Mucosa of descending colon (tissue), 3 donors: ENCODE measurements around the gene DLK1. TPM values are rescaled to one million over a fixed set of nuclear protein-coding genes. Genes with fewer than 3 reads are reported as not detected.

Experiments
- ATAC-seq: fragments of 200-7000 bp; cut with Tn5 transposase; one replicate; pipeline ENCODE4 v1.9.1; 2020; ENCODE audit warnings: mild to moderate bottlenecking, moderate library complexity
- DNase-seq, 3 donors: peaks; one replicate each; pipeline ENCODE4 v3.0.0-alpha.2; 2020
- H3K36me3 ChIP-seq: fragments of 200-600 bp; one replicate; pipeline ENCODE4 v1.8.0; 2021; ENCODE audit warnings: low read depth, mild to moderate bottlenecking
- H3K4me1 ChIP-seq: fragments of 200-600 bp; one replicate; pipeline ENCODE4 v1.8.0; 2021; ENCODE audit warnings: low read depth, mild to moderate bottlenecking
- H3K4me3 ChIP-seq: fragments of 200-600 bp; one replicate; pipeline ENCODE4 v1.8.0; 2021; ENCODE audit warnings: mild to moderate bottlenecking
- H3K9me3 ChIP-seq: fragments of 200-600 bp; one replicate; pipeline ENCODE4 v1.8.0; 2021; ENCODE audit warnings: mild to moderate bottlenecking
- intact Hi-C, 2 donors: fragments of 100-400 bp; cut with DNase I in 1 of 2; cut with micrococcal nuclease in 1 of 2; formaldehyde crosslinking; loops; one replicate each; pipeline versions ENCODE4 v1.11.0 to v1.11.1; 2022; cut with DNase I, micrococcal nuclease
- total RNA-seq, 3 donors: library from RNA; stranded (reverse); fragmentation: NEBNext Ultra II Directional in 2 of 3; extraction: Animal tissue kit (Norgen Biotek cat#: 25700) in 2 of 3; gene quantifications; one replicate each; pipeline versions ENCODE4 v1.2.1 to v1.2.4, GENCODE V29; 2021 to 2023
- TF ChIP-seq, protein P1 (sequence below): fragments of 200-600 bp; IDR thresholded peaks from one replicate; pipeline ENCODE4 v1.8.0; 2022; ENCODE audit warnings: antibody characterized with exemption, mild to moderate bottlenecking
- donor health status: DM: no; HTN: no; CAD: no; lungs with moderate emphysema.
- donor health status: DM: no; HTN: no; CAD: no.
- donor health status: DM: no; HTN: yes; CAD: no.

The DLK1 gene
- total RNA-seq, 3 donors from 2014 or later, result 1.9 TPM; not detected in 2

DNA sequence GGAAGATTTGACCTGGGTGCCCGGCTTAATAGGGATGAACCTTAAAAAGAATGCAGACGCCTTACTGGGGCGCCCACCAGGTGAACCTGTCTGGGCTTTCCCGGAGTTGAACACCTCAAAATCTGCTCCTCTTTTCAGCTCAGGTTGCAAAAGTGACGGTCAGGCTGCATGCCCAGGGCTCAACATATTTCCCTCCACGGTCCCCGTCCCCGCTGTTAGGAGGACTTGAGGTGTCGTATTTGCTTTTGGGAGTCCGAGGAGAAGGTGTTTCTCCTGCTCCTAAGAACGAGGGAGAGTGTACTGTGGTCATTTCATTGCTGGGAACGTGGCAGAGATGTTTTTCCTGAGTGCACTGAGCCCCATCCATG is 1.2 kb downstream of the DLK1 start:
- TF ChIP-seq, protein P1, sequence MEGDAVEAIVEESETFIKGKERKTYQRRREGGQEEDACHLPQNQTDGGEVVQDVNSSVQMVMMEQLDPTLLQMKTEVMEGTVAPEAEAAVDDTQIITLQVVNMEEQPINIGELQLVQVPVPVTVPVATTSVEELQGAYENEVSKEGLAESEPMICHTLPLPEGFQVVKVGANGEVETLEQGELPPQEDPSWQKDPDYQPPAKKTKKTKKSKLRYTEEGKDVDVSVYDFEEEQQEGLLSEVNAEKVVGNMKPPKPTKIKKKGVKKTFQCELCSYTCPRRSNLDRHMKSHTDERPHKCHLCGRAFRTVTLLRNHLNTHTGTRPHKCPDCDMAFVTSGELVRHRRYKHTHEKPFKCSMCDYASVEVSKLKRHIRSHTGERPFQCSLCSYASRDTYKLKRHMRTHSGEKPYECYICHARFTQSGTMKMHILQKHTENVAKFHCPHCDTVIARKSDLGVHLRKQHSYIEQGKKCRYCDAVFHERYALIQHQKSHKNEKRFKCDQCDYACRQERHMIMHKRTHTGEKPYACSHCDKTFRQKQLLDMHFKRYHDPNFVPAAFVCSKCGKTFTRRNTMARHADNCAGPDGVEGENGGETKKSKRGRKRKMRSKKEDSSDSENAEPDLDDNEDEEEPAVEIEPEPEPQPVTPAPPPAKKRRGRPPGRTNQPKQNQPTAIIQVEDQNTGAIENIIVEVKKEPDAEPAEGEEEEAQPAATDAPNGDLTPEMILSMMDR, result no peak
- H3K36me3 ChIP-seq, result no peaks in the 10 kb centered on the region
- no peak for ATAC-seq
- no peak for DNase-seq
- H3K9me3 ChIP-seq, result no peaks in the 10 kb centered on the region
- H3K4me1 ChIP-seq, result no peaks in the 10 kb centered on the region
- intact Hi-C loops, result no loop called here
- no peak overlapping the region for H3K4me3 ChIP-seq

- no peaks in the 10 kb centered on the region for H3K4me1 ChIP-seq
- H3K4me3 ChIP-seq, result no peak overlapping the region
- DNase-seq (no peak), ATAC-seq (no peak)
- TF ChIP-seq, protein P1, result no peak
- H3K9me3 ChIP-seq, result no peaks in the 10 kb centered on the region
- H3K36me3 ChIP-seq, result no peaks in the 10 kb centered on the region
- intact Hi-C loops, result no loop called here
Observed at GRCh38 chr14:100728962-100729361, 2.3 kb downstream of the DLK1 start.

DNA sequence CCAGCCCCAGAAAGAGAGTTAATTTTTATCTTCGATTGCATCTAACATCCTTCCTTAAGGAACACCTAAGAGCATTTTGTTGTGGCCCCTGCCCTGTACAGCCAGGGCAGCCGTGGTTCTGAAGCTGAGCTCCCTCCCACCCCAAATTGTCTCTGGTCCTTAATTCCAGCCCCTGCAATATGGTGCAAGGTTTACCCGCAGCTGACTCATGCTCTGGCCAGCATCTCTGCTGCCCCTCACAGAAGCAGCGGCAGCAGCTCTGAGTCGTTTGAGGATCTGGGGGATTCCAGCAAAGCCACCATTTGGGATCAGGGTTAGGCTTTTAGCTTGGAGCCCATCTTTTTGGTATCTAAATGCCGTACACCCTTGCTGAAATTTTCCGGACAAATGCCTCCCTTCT is 3.3 kb downstream of the DLK1 start:
- no peak for DNase-seq
- intact Hi-C loops, result no loop called here
- TF ChIP-seq, protein P1, result no peak
- Histone ChIP-seq H3K9me3 (no peaks in the 10 kb centered on the region), H3K36me3 (no peaks in the 10 kb centered on the region), H3K4me1 (no peaks in the 10 kb centered on the region), H3K4me3 (no peak overlapping the region)
- no peak for ATAC-seq

DNA sequence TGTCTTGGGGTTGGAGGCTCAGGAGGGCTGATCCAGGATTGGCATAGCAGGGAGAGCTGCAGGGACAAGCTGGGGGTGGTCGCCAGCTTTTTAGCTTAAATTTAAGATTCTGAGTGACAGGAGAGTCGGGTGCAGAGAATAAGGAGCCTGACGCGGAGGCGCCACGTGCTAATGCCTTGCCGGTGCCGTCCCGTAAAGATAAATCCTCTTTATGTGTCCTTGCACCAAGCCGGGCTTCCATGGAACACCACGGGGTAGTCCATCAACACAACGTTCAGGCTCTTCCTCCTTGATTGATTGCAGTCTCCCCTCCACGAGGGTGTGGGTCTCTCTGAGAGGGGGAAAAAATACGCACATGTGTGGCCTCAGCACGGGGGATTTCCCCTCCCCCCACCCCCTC is 3.9 kb downstream of the DLK1 start:
- H3K36me3 ChIP-seq, result no peaks in the 10 kb centered on the region
- H3K4me3 ChIP-seq, result no peak overlapping the region
- no peaks in the 10 kb centered on the region for H3K9me3 ChIP-seq
- intact Hi-C loops, result no loop called here
- ATAC-seq (no peak), DNase-seq (no peak)
- TF ChIP-seq, protein P1, result no peak
- no peaks in the 10 kb centered on the region for H3K4me1 ChIP-seq

- H3K9me3 ChIP-seq, result no peaks in the 10 kb centered on the region
- H3K4me3 ChIP-seq, result no peak overlapping the region
- no peaks in the 10 kb centered on the region for H3K36me3 ChIP-seq
- TF ChIP-seq, protein P1, result no peak
- intact Hi-C loops, result no loop called here
- ATAC-seq, result no peak
- DNase-seq, result no peak
- no peaks in the 10 kb centered on the region for H3K4me1 ChIP-seq
Observed at GRCh38 chr14:100731011-100731670, 4.4 kb downstream of the DLK1 start.
